ENCODE data around the gene TLN1. TPM values are rescaled to one million over a fixed set of nuclear protein-coding genes. Genes with fewer than 3 reads are reported as not detected.
A peak's percentile ranks its signal among the peaks of the same experiment; 100 is the strongest.

The TLN1 gene
- polyA plus RNA-seq, 3 donors, result 46.6 to 251 (median 93.0) TPM

GRCh38 chr9:35756275-35757225, 24.6 kb upstream of the TLN1 start:
- H3K27ac Mint-ChIP-seq, result peak overlapping the region in 6 of 7 donors; percentile 43 to 76 (median 60)
- peak overlapping the region; percentile 40 to 79 (median 47) for H3K4me3 ChIP-seq (replicated peaks in 1 of 3; ENCODE audit: low read depth in 2 of 3, low read length in 3 of 3)
- H2AFZ ChIP-seq (ENCODE audit: insufficient read depth, low read depth, low read length, poor library complexity, severe bottlenecking), result peak overlapping the region; percentile 72
- 6% methylated on average over 40 of the region's 48 CpGs for WGBS (ENCODE audit: insufficient coverage)
- peaks cover 39% of the 10 kb centered on the region for H3K4me1 Mint-ChIP-seq
- peak overlapping the region; percentile 50 for H3K9ac ChIP-seq (ENCODE audit: insufficient read depth, low read length, poor library complexity, severe bottlenecking)
- H3K27ac ChIP-seq (ENCODE audit: low read depth in 1 of 2, low read length in 2 of 2), result no peak overlapping the region
- no peaks in the 10 kb centered on the region for H3K79me2 ChIP-seq (ENCODE audit: insufficient read depth, low read length)
- TF ChIP-seq CTCF (IDR thresholded peaks at IDR 0.05), result peak; percentile 81
- peak overlapping the region; percentile 85 for H3K4me2 ChIP-seq (replicated peaks; ENCODE audit: extremely low read depth, low read length, poor library complexity, severe bottlenecking)
- DNase-seq, result peak; percentile 34 to 56 (median 40)
- no peaks in the 10 kb centered on the region for H4K20me1 ChIP-seq (ENCODE audit: insufficient read depth, low read length)
- peaks cover 0 to 4% (median 1%) of the 10 kb centered on the region in 3 donors for H3K27me3 Mint-ChIP-seq (ENCODE audit: low read depth in 3 of 3)
- H3K9me3 ChIP-seq (replicated peaks in 1 of 2; ENCODE audit: control insufficient read depth in 1 of 2, insufficient read depth in 1 of 2, low read length in 2 of 2), result no peaks in the 10 kb centered on the region
- H3K9me3 Mint-ChIP-seq, result peaks cover 0 to 3% (median 0%) of the 10 kb centered on the region in 7 donors
- H3K27me3 ChIP-seq (ENCODE audit: control insufficient read depth in 2 of 2, insufficient read depth in 2 of 2, low read length in 2 of 2), result no peaks in the 10 kb centered on the region
- peaks cover 27 to 37% of the 10 kb centered on the region in 2 donors for H3K36me3 ChIP-seq (replicated peaks in 1 of 2; ENCODE audit: control insufficient read depth in 1 of 2, insufficient read depth in 2 of 2, low read length in 2 of 2)
- peaks cover 24 to 31% of the 10 kb centered on the region in 2 donors for H3K4me1 ChIP-seq (ENCODE audit: control insufficient read depth in 1 of 2, insufficient read depth in 2 of 2, low read length in 2 of 2)
- intact Hi-C loops (cut with micrococcal nuclease), result no loop called here
- H3K36me3 Mint-ChIP-seq, result peaks cover 32 to 39% of the 10 kb centered on the region in 2 donors
- H3K4me3 Mint-ChIP-seq, result peak overlapping the region; percentile 88 to 95

GRCh38 chr9:35755071-35755470, 23.1 kb upstream of the TLN1 start:
- peaks cover 0 to 3% (median 1%) of the 10 kb centered on the region in 3 donors for H3K27me3 Mint-ChIP-seq (ENCODE audit: low read depth in 3 of 3)
- no peak overlapping the region for H3K4me3 Mint-ChIP-seq
- no peak overlapping the region for H3K4me3 ChIP-seq (replicated peaks in 1 of 3; ENCODE audit: low read depth in 2 of 3, low read length in 3 of 3)
- DNase-seq, result no peak
- H3K36me3 ChIP-seq (replicated peaks in 1 of 2; ENCODE audit: control insufficient read depth in 1 of 2, insufficient read depth in 2 of 2, low read length in 2 of 2), result peaks cover 36 to 48% of the 10 kb centered on the region in 2 donors
- H3K27me3 ChIP-seq (ENCODE audit: control insufficient read depth in 2 of 2, insufficient read depth in 2 of 2, low read length in 2 of 2), result no peaks in the 10 kb centered on the region
- H3K36me3 Mint-ChIP-seq, result peaks cover 45 to 46% of the 10 kb centered on the region in 2 donors
- H3K9me3 Mint-ChIP-seq, result peaks cover 0 to 3% (median 0%) of the 10 kb centered on the region in 7 donors
- H3K4me1 Mint-ChIP-seq, result peaks cover 35% of the 10 kb centered on the region
- intact Hi-C loops (cut with micrococcal nuclease), result no loop called here
- H4K20me1 ChIP-seq (ENCODE audit: insufficient read depth, low read length), result no peaks in the 10 kb centered on the region
- H3K4me2 ChIP-seq (replicated peaks; ENCODE audit: extremely low read depth, low read length, poor library complexity, severe bottlenecking), result no peak overlapping the region
- H3K4me1 ChIP-seq (ENCODE audit: control insufficient read depth in 1 of 2, insufficient read depth in 2 of 2, low read length in 2 of 2), result peaks cover 27 to 35% of the 10 kb centered on the region in 2 donors
- H2AFZ ChIP-seq (ENCODE audit: insufficient read depth, low read depth, low read length, poor library complexity, severe bottlenecking), result no peak overlapping the region
- H3K79me2 ChIP-seq (ENCODE audit: insufficient read depth, low read length), result peaks cover 5% of the 10 kb centered on the region
- no peak for TF ChIP-seq CTCF (IDR thresholded peaks at IDR 0.05)
- WGBS (ENCODE audit: insufficient coverage), result 96% methylated on average over 4 of the region's 4 CpGs
- H3K27ac ChIP-seq (ENCODE audit: low read depth in 1 of 2, low read length in 2 of 2), result no peak overlapping the region
- H3K9ac ChIP-seq (ENCODE audit: insufficient read depth, low read length, poor library complexity, severe bottlenecking), result no peak overlapping the region
- H3K9me3 ChIP-seq (replicated peaks in 1 of 2; ENCODE audit: control insufficient read depth in 1 of 2, insufficient read depth in 1 of 2, low read length in 2 of 2), result no peaks in the 10 kb centered on the region
- no peak overlapping the region for H3K27ac Mint-ChIP-seq

Data from CD14-positive monocyte (primary cell).